Left ventricle myocardium inferior (tissue), 1 donor: ENCODE data around the gene WASF1. TPM values are rescaled to one million over a fixed set of nuclear protein-coding genes. Genes with fewer than 3 reads are reported as not detected.

Source experiments
- DNase-seq: peaks from one replicate; pipeline ENCODE4 v3.0.0-alpha.2; 2020
- H3K27ac ChIP-seq: fragments of 200-600 bp; replicated peaks from 2 replicates; pipeline ENCODE4 v1.8.0; 2021
- H3K27me3 ChIP-seq: fragments of 200-600 bp; 2 replicates; pipeline ENCODE4 v1.8.0; 2021; ENCODE audit warnings: low read depth
- H3K36me3 ChIP-seq: fragments of 200-600 bp; 2 replicates; pipeline ENCODE4 v1.8.0; 2021
- H3K4me1 ChIP-seq: fragments of 200-600 bp; 2 replicates; pipeline ENCODE4 v1.8.0; 2021
- H3K4me3 ChIP-seq: fragments of 200-600 bp; 2 replicates; pipeline ENCODE4 v1.8.0; 2021; ENCODE audit warnings: mild to moderate bottlenecking, moderate library complexity
- H3K9me3 ChIP-seq: fragments of 200-600 bp; replicated peaks from 2 replicates; pipeline ENCODE4 v1.8.0; 2021
- intact Hi-C: fragments of 100-400 bp; cut with micrococcal nuclease; formaldehyde crosslinking; loops from one replicate; pipeline ENCODE4 v1.11.0; 2022
- total RNA-seq: library from RNA; stranded (reverse); fragmentation: NEBNext Ultra II Directional; extraction: Animal tissue kit (Norgen Biotek cat#: 25700); gene quantifications from one replicate; pipeline ENCODE4 v1.2.1, GENCODE V29; 2021
- TF ChIP-seq, protein P1 (sequence below): fragments of 200-600 bp; IDR thresholded peaks from 2 replicates; pipeline ENCODE4 v1.8.0; 2021; ENCODE audit warnings: antibody characterized with exemption, mild to moderate bottlenecking, borderline replicate concordance
- donor health status: DM: no; HTN: yes; CAD: no; lungs with severe emphysema.

The WASF1 gene
- total RNA-seq, 1 donor from 2014 or later = 0.80 TPM

DNA sequence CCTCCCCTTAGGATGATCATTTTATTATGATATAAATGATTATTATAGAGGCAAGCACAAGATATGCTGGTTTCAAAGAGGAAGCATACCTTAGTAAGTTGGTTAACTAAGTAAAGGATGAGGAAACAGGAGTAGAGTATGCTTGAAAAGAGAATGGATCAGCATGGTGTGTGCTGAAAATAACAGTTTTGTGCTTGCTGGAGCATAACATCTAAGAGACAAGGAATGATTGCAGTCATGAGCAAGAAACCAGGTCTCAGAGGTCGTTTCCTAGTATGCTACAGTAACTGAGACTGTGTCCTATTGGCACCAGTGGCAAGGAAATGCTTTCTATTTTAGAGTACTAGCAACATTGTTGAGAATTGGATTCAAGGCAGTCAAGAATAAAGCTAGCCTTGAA is 34.9 kb upstream of the WASF1 start:
- no peak overlapping the region for H3K4me3 ChIP-seq
- peaks cover 94% of the 10 kb centered on the region for H3K36me3 ChIP-seq
- intact Hi-C loops = no loop called here

DNA sequence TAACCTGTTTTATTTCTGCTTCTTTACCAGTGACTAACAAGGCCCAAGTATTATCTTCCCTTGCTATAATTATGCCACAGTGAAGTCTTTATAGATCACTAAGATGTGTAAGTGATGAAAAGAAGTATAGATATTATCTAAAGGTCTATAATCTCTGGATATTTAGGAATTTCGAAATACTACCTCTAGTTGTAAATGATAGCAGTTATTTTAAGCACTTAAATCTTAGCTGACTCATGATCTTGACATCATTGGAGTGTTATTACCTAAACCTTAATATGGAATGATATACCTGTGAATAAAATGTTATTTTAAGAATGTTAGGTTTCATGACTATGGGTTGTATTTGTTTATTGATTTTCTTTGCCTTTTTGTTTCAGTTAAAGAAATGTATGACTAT is 32.3 kb upstream of the WASF1 start:
- H3K27me3 ChIP-seq = no peaks in the 10 kb centered on the region
- no peaks in the 10 kb centered on the region for H3K4me1 ChIP-seq
- H3K9me3 ChIP-seq = no peaks in the 10 kb centered on the region
- TF ChIP-seq, protein P1, sequence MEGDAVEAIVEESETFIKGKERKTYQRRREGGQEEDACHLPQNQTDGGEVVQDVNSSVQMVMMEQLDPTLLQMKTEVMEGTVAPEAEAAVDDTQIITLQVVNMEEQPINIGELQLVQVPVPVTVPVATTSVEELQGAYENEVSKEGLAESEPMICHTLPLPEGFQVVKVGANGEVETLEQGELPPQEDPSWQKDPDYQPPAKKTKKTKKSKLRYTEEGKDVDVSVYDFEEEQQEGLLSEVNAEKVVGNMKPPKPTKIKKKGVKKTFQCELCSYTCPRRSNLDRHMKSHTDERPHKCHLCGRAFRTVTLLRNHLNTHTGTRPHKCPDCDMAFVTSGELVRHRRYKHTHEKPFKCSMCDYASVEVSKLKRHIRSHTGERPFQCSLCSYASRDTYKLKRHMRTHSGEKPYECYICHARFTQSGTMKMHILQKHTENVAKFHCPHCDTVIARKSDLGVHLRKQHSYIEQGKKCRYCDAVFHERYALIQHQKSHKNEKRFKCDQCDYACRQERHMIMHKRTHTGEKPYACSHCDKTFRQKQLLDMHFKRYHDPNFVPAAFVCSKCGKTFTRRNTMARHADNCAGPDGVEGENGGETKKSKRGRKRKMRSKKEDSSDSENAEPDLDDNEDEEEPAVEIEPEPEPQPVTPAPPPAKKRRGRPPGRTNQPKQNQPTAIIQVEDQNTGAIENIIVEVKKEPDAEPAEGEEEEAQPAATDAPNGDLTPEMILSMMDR = no peak
- H3K27ac ChIP-seq = no peak overlapping the region
- H3K4me3 ChIP-seq = no peak overlapping the region
- intact Hi-C loops = no loop called here
- DNase-seq = no peak
- peaks cover 87% of the 10 kb centered on the region for H3K36me3 ChIP-seq

More for the DNA sequence above, 34.9 kb upstream of the WASF1 start:
- H3K27ac ChIP-seq = no peak overlapping the region
- no peaks in the 10 kb centered on the region for H3K27me3 ChIP-seq
- DNase-seq = no peak
- no peaks in the 10 kb centered on the region for H3K9me3 ChIP-seq
- TF ChIP-seq, protein P1 = no peak
- no peaks in the 10 kb centered on the region for H3K4me1 ChIP-seq

DNA sequence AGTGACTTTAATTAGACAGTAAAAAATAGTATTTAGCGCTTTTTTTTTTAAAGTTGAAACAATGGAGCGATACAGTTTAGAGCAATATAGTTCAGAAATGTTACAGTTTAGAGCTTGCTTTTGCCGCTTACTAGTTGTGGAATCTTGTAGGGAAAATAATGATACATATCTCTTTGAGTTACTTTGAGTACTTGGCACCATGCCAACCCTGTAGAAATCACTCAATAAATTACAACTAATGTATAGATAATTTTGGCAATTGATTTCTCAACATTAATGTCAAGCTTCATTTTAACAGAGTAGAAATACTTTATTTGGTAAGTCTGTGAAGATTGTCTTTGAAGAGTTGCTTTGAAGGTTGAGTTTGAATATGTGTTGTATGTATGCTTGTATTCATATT is 28.2 kb upstream of the WASF1 start:
- no peaks in the 10 kb centered on the region for H3K4me1 ChIP-seq

GRCh38 chr6:110201151-110201884 is 21.8 kb upstream of the WASF1 start:
- Histone ChIP-seq H3K4me1 (peaks cover 5% of the 10 kb centered on the region), H3K9me3 (no peaks in the 10 kb centered on the region), H3K27me3 (no peaks in the 10 kb centered on the region), H3K36me3 (no peaks in the 10 kb centered on the region), H3K27ac (no peak overlapping the region), H3K4me3 (no peak overlapping the region)
- TF ChIP-seq, protein P1 = no peak
- intact Hi-C loops = no loop called here
- DNase-seq = no peak

More for the DNA sequence above, 28.2 kb upstream of the WASF1 start:
- DNase-seq = no peak
- Histone ChIP-seq H3K27ac (no peak overlapping the region), H3K4me3 (no peak overlapping the region), H3K36me3 (peaks cover 48% of the 10 kb centered on the region), H3K27me3 (no peaks in the 10 kb centered on the region), H3K9me3 (no peaks in the 10 kb centered on the region)
- TF ChIP-seq, protein P1 = no peak
- intact Hi-C loops = no loop called here

- H3K27ac ChIP-seq = no peak overlapping the region
- intact Hi-C loops = no loop called here
- peaks cover 5% of the 10 kb centered on the region for H3K4me1 ChIP-seq
- H3K4me3 ChIP-seq = no peak overlapping the region
- DNase-seq = no peak
- TF ChIP-seq, protein P1 = no peak
- H3K27me3 ChIP-seq = no peaks in the 10 kb centered on the region
- H3K36me3 ChIP-seq = peaks cover 11% of the 10 kb centered on the region
- no peaks in the 10 kb centered on the region for H3K9me3 ChIP-seq
Measured at GRCh38 chr6:110198561-110198960, 19.1 kb upstream of the WASF1 start.
